Neural cell (in vitro differentiated cells): ENCODE measurements around the gene PYGB.

Experiments
- CTCF ChIP-seq: fragments of 450-650 bp; IDR thresholded peaks from 2 replicates; pipeline ENCODE4 v1.5.1; 2014; ENCODE audit warnings: antibody characterized with exemption, mild to moderate bottlenecking, moderate library complexity; ENCODE audit not compliant: poor library complexity, severe bottlenecking
- EP300 ChIP-seq: fragments of 450-650 bp; conservative IDR thresholded peaks from 2 replicates; pipeline ENCODE4 v1.6.1; 2014; ENCODE audit warnings: antibody characterized with exemption, mild to moderate bottlenecking, moderate library complexity; ENCODE audit not compliant: poor library complexity, severe bottlenecking
- EZH2 ChIP-seq: fragments of 200-600, 300-800 bp; shearing (Covaris generic), sonication (generic); IDR thresholded peaks from 2 replicates; pipeline ENCODE4 v1.6.1; 2014; ENCODE audit warnings: antibody characterized with exemption, low read length, borderline replicate concordance, mild to moderate bottlenecking; ENCODE audit not compliant: insufficient read depth, poor library complexity, severe bottlenecking
- MXI1 ChIP-seq: fragments of 450-650 bp; conservative IDR thresholded peaks from 2 replicates; pipeline ENCODE4 v1.6.1; 2014; ENCODE audit warnings: antibody characterized with exemption, mild to moderate bottlenecking; ENCODE audit not compliant: poor library complexity, severe bottlenecking
- POLR2AphosphoS5 ChIP-seq: IDR thresholded peaks from 2 replicates; pipeline ENCODE4 v1.6.1; 2012
- REST ChIP-seq: IDR thresholded peaks from 2 replicates; pipeline ENCODE4 v1.6.1; 2012; ENCODE audit warnings: borderline replicate concordance

DNA sequence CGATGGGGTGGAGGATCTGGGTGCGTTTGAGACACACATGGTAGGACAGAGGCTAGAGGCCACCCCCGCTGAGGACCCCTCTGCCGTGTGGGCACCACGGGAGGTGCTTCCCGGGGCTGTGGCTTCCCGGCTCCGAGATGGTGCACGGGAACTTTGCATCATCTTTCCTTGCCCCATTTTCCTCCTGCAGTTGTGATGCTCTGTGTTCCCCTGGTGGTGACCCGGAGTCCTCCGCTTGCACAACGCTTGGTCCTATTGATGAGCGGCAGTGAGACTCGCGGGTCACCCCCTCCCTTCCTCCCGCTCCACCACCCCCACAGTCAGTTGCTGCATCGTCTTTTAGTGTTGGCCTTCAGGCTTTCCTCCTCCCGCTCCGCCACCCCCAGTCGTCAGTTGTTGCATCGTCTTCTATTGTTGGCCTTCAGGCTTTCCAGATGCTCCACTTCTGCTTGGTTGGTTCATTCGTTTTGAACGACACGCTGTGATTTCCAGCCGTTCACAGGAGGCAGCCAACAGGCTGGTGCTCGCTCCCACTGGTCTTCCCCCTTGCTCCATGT is 37.3 kb downstream of the PYGB start:
- no peak for TF ChIP-seq CTCF
- no peak for TF ChIP-seq EZH2
- no peak for TF ChIP-seq POLR2AphosphoS5
- TF ChIP-seq EP300, result no peak
- no peak for TF ChIP-seq MXI1
- no peak for TF ChIP-seq REST
